SU-DHL-6 (cell line): ENCODE results near the gene ACADSB.

ENCODE experiments used
- EZH2phosphoT487 ChIP-seq: fragments of 200-600 bp; sonication (generic), shearing (Covaris generic); conservative IDR thresholded peaks from 2 replicates; pipeline ENCODE4 v1.6.1; 2018; ENCODE audit warnings: mild to moderate bottlenecking, antibody characterized with exemption, low read length, moderate library complexity, mixed read lengths
- TF ChIP-seq, protein P1 (sequence below): fragments of 200-600 bp; sonication (generic); IDR thresholded peaks from one replicate; pipeline ENCODE4 v1.5.1; 2017; ENCODE audit warnings: antibody characterized with exemption, mild to moderate bottlenecking, low read length, moderate library complexity; ENCODE audit not compliant: insufficient read depth, poor library complexity, severe bottlenecking

DNA sequence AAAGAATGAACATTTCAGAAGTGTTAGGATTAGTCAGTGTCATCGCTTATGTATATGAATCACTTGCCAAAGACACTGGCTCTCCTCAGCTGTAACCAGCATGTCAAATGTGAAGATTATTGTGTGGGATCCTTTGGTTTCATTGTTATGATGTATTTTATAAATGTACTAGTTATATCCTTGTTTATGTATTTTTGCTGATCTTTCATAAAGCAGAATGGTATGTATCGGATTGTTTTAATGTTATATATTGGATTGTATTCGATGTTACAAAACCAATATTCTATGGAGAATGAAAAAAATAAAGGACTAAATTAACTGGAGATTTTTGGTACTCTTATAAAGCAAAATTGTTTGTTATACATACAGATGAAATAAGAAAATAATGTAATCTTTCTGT lies 49.2 kb downstream of the ACADSB start:
- TF ChIP-seq, protein P1, sequence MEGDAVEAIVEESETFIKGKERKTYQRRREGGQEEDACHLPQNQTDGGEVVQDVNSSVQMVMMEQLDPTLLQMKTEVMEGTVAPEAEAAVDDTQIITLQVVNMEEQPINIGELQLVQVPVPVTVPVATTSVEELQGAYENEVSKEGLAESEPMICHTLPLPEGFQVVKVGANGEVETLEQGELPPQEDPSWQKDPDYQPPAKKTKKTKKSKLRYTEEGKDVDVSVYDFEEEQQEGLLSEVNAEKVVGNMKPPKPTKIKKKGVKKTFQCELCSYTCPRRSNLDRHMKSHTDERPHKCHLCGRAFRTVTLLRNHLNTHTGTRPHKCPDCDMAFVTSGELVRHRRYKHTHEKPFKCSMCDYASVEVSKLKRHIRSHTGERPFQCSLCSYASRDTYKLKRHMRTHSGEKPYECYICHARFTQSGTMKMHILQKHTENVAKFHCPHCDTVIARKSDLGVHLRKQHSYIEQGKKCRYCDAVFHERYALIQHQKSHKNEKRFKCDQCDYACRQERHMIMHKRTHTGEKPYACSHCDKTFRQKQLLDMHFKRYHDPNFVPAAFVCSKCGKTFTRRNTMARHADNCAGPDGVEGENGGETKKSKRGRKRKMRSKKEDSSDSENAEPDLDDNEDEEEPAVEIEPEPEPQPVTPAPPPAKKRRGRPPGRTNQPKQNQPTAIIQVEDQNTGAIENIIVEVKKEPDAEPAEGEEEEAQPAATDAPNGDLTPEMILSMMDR: no peak
- no peak for TF ChIP-seq EZH2phosphoT487
